ENCODE data around the gene KCNIP1. TPM values are rescaled to one million over a fixed set of nuclear protein-coding genes. Genes with fewer than 3 reads are reported as not detected.

Gene KCNIP1
- total and polyA plus RNA-seq, 9 of the 15 experiments (the other 6 are each of a cell fraction or from before 2014, with no cell fraction given), result not detected

DNA sequence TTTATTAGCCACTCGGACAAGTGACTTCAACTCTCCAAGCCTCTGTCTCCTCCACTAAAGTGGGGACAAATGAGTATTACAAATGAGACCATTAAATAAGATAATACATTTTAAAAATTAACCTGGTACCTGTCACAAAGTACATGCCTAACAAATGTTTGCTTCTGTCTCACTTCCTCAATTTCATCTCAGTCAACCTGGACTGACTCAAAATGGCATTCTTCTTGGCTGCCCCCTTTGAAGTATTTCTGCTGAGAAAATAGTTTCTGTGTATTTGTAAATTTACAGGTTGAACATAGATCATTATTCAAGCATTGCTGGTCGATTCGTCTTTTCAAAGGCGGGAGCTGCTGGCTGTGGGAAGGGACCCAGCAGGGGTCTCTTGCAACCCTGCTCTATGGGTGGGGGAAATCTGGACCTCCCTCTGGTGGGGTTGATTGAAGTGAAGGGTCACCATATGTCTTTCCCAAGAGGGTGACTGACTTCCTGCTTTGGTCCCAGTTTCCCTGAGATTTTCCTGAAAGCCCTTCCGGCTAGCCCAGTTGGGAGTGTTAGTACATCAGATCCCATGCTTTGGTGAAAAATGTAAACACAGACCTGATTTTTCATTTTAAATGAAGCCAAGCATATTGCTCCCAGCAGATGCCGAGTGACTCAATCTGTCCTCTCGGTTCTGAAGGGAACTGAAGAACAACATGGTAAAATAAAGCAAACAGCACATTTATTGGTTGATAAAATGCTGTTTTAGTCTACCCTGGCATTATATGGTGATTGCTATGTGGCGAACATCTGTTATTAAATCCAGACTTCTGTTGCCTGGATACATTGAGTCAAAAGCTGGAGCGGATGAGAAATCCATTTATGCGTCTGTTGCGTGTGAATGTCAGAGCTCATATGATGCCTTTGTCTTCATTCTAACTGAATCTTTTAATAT lies 73.0 kb downstream of the KCNIP1 start:
- H3K36me3 ChIP-seq (ENCODE audit: control insufficient read depth, insufficient read depth, low read length), result no peaks in the 10 kb centered on the region
- H3K27ac ChIP-seq (ENCODE audit: extremely low read depth, low read depth, low read length), result no peak overlapping the region
- 2% methylated on average over 11 of the region's 11 CpGs for WGBS (ENCODE audit: insufficient coverage, low coverage, missing lambda C conversion rate)
- no peak overlapping the region for H2AFZ ChIP-seq (ENCODE audit: low read depth, low read length)
- H3K9ac ChIP-seq (ENCODE audit: insufficient read depth in 1 of 2, low read depth in 2 of 2, low read length in 2 of 2), result no peak overlapping the region
- intact Hi-C loops (cut with micrococcal nuclease), result no loop called here
- FAIRE-seq (no peak), ATAC-seq (no peak), DNase-seq (ENCODE audit: extremely low read depth in 1 of 4, low spot score in 3 of 4) (no peak)
- no peaks in the 10 kb centered on the region for H4K20me1 ChIP-seq (replicated peaks; ENCODE audit: control insufficient read depth, insufficient read depth, low read length)
- BruUV-seq (replicated peaks), result no TSS peak
- in situ Hi-C loops (cut with MboI), result no loop called here
- ChIA-PET POLR2A (no interaction called here), CTCF (ENCODE audit: low intra/inter-chr PET ratio) (no interaction called here)
- H3K9me1 ChIP-seq (ENCODE audit: control insufficient read depth, insufficient read depth, low read length), result no peaks in the 10 kb centered on the region
- H3K4me3 ChIP-seq, result no peak overlapping the region
- H3K79me2 ChIP-seq (ENCODE audit: control insufficient read depth, insufficient read depth, low read length), result no peaks in the 10 kb centered on the region
- H3K27me3 ChIP-seq (ENCODE audit: control insufficient read depth in 2 of 2, insufficient read depth in 2 of 2, low read length in 2 of 2), result no peaks in the 10 kb centered on the region
- no peak overlapping the region for H3K4me2 ChIP-seq (ENCODE audit: insufficient read depth, low read length)
- H3K4me1 ChIP-seq (replicated peaks in 1 of 2; ENCODE audit: control insufficient read depth in 2 of 2, insufficient read depth in 2 of 2, low read length in 2 of 2), result no peaks in the 10 kb centered on the region
- no peaks in the 10 kb centered on the region; the same call in 1 of the 2 replicates for H3K9me3 ChIP-seq (replicated peaks; ENCODE audit: control insufficient read depth, insufficient read depth, low read depth, low read length)
- TF ChIP-seq ZFPM2 (CRISPR knock-in tag; IDR thresholded peaks at IDR 0.05) (no peak), ZNF696 (CRISPR knock-in tag; conservative IDR thresholded peaks at IDR 0.05) (no peak), GABPB2 (CRISPR knock-in tag; conservative IDR thresholded peaks at IDR 0.05) (no peak), HNRNPL (IDR thresholded peaks at IDR 0.05; ENCODE audit: low read depth, low read length) (no peak), NBN (IDR thresholded peaks at IDR 0.05; ENCODE audit: low read depth) (no peak), PML (IDR thresholded peaks at IDR 0.05; ENCODE audit: low read length) (no peak), ZNF592 (IDR thresholded peaks at IDR 0.05) (no peak), CBX2 (IDR thresholded peaks at IDR 0.05; ENCODE audit: insufficient read depth, low read length, poor library complexity, severe bottlenecking) (no peak), ZNF280B (CRISPR knock-in tag; IDR thresholded peaks at IDR 0.05) (no peak), CHD1 (IDR thresholded peaks at IDR 0.05; ENCODE audit: low read length) (no peak), ZNF274 (IDR thresholded peaks at IDR 0.05; ENCODE audit: borderline replicate concordance, low read depth, low read length) (no peak)
